IPS-20b (cell line): ENCODE results near the gene DNAL4.

Experiments used
- H3K27ac ChIP-seq: one replicate; pipeline ENCODE4 v1.5.1; 2013; ENCODE audit warnings: low read length
- H3K27me3 ChIP-seq: 2 replicates; pipeline ENCODE4 v1.6.1; 2013; ENCODE audit warnings: mild to moderate bottlenecking, low read length, inconsistent platforms; ENCODE audit not compliant: insufficient read depth
- H3K36me3 ChIP-seq: 2 replicates; pipeline ENCODE4 v1.6.1; 2013; ENCODE audit warnings: low read depth, mild to moderate bottlenecking, inconsistent platforms, low read length, moderate library complexity; ENCODE audit not compliant: insufficient read depth
- H3K4me1 ChIP-seq: 2 replicates; pipeline ENCODE4 v1.6.1; 2013; ENCODE audit warnings: mild to moderate bottlenecking, control low read depth, inconsistent platforms, low read length, moderate library complexity; ENCODE audit not compliant: insufficient read depth
- H3K4me3 ChIP-seq: 2 replicates; pipeline ENCODE4 v1.5.1; 2013; ENCODE audit warnings: mild to moderate bottlenecking, low read length, inconsistent platforms
- H3K9ac ChIP-seq: 2 replicates; pipeline ENCODE4 v1.6.1; 2013; ENCODE audit warnings: low read depth, mild to moderate bottlenecking, inconsistent platforms, low read length, moderate library complexity
- H3K9me3 ChIP-seq: 2 replicates; pipeline ENCODE4 v1.6.1; 2013; ENCODE audit warnings: mild to moderate bottlenecking, low read depth, low read length, inconsistent platforms; ENCODE audit not compliant: insufficient read depth

DNAL4 gene

GRCh38 chr22:38742176-38742942 lies 51.6 kb downstream of the DNAL4 start:
- no peak overlapping the region for H3K9ac ChIP-seq
- no peaks in the 10 kb centered on the region for H3K9me3 ChIP-seq
- no peaks in the 10 kb centered on the region for H3K27me3 ChIP-seq
- no peaks in the 10 kb centered on the region for H3K4me1 ChIP-seq
- peaks cover 28% of the 10 kb centered on the region for H3K36me3 ChIP-seq
- H3K4me3 ChIP-seq: no peak overlapping the region
- H3K27ac ChIP-seq: no peak overlapping the region

- Histone ChIP-seq H3K36me3 (peaks cover 29% of the 10 kb centered on the region), H3K27me3 (no peaks in the 10 kb centered on the region), H3K4me3 (no peak overlapping the region), H3K9me3 (no peaks in the 10 kb centered on the region), H3K27ac (no peak overlapping the region), H3K4me1 (no peaks in the 10 kb centered on the region), H3K9ac (no peak overlapping the region)
Measured at GRCh38 chr22:38741576-38741975, 52.4 kb downstream of the DNAL4 start.

DNA sequence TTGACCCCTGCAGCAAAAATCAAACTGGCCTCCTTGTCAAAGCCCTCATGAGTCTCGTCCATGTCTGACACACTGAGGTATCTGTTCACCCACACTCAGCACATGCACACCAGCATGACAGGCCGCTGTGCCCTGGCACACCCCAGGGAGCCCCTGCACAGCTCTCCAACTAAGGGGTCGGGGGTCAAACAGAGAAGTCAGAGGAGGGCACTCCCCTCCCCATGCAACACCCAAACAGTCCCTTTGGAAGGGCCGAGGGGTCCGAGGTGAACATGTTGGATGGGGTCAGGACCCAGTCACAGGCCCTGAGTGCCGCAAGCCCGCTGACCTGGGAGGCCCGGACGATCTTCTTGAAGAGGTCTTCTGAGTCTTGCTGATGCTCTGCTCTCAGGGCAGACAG lies 52.8 kb downstream of the DNAL4 start:
- Histone ChIP-seq H3K36me3 (peaks cover 30% of the 10 kb centered on the region), H3K27ac (no peak overlapping the region), H3K9ac (no peak overlapping the region), H3K9me3 (no peaks in the 10 kb centered on the region), H3K27me3 (no peaks in the 10 kb centered on the region), H3K4me1 (no peaks in the 10 kb centered on the region), H3K4me3 (no peak overlapping the region)

GRCh38 chr22:38740754-38741153 lies 53.2 kb downstream of the DNAL4 start:
- peaks cover 30% of the 10 kb centered on the region for H3K36me3 ChIP-seq
- H3K27ac ChIP-seq: no peak overlapping the region
- no peak overlapping the region for H3K4me3 ChIP-seq
- no peaks in the 10 kb centered on the region for H3K9me3 ChIP-seq
- no peaks in the 10 kb centered on the region for H3K4me1 ChIP-seq
- no peaks in the 10 kb centered on the region for H3K27me3 ChIP-seq
- no peak overlapping the region for H3K9ac ChIP-seq

DNA sequence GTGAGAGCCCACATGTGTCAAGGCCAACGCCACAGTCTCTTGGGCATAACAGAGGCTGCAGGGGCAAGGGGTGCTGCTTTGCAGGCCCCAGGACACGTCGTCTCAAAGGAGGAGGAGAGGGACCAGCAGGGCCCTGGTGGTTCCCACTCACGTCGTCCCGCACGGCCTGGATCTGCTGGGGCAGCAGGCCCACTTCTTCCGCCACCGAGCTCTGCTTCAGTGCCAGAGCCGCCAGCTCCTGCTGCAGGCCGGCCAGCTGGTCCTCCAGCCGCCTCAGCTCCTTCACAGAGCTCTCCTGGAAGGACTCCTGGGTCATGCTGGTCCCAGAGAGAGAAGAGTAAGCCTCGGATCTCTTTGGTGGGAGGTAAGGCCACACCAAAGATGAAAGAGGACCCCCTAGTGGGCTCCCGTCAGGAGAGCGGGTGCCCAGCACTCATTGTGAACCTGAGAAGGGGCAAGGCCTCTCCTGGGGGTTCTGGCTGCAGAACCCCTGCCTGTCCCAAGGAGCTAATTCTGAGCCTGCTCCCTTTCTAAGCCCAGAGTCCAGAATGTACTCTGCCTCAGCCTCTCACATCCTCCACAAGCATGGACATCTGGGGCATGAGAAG lies 53.7 kb downstream of the DNAL4 start:
- Histone ChIP-seq H3K9me3 (no peaks in the 10 kb centered on the region), H3K4me3 (no peak overlapping the region), H3K27ac (no peak overlapping the region), H3K4me1 (no peaks in the 10 kb centered on the region), H3K9ac (no peak overlapping the region), H3K27me3 (no peaks in the 10 kb centered on the region), H3K36me3 (peaks cover 28% of the 10 kb centered on the region)

DNA sequence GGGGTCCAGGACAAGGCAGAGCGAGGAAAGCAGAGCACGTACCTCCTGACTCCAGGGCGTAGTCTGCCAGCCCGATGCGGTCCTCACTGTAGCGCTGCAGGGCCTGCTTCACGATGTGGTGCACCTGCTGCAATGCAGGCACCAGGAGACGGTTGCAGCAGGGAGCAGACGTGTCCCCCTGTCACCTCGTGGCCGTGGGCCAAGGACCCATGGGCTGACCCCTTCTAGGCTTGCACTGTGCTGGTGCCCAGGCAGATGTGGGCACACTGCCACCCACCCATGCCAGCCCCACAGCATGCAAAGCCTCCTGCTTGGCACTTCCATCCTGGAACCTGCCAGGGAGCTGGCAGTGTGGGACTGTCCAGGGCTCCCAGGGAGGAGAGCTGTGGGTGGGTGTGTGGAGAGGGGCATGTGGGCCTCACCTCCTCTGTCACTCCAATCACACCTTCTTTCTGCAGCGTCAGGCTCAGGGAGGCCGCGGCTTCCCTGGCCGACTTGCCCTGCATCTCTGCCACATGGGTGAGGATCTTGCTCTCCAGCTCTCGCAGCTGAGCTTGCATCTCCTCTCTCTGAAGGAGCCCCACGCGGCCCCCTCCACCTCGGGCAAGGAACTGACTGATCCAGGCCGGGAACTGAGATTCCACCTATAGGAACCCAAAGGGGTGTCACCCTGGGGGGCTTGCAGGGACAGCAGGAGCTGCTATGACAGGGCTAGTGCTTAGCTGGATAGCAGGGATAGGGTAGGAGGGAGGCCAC lies 54.5 kb downstream of the DNAL4 start:
- no peak overlapping the region for H3K27ac ChIP-seq
- no peaks in the 10 kb centered on the region for H3K4me1 ChIP-seq
- peaks cover 28% of the 10 kb centered on the region for H3K36me3 ChIP-seq

GRCh38 chr22:38738475-38739070 lies 55.4 kb downstream of the DNAL4 start:
- H3K36me3 ChIP-seq: peaks cover 37% of the 10 kb centered on the region
- no peak overlapping the region for H3K4me3 ChIP-seq
- H3K9me3 ChIP-seq: no peaks in the 10 kb centered on the region
- no peaks in the 10 kb centered on the region for H3K27me3 ChIP-seq
- H3K27ac ChIP-seq: no peak overlapping the region
- no peaks in the 10 kb centered on the region for H3K4me1 ChIP-seq
- no peak overlapping the region for H3K9ac ChIP-seq

More for the DNA sequence above, 54.5 kb downstream of the DNAL4 start:
- Histone ChIP-seq H3K27me3 (no peaks in the 10 kb centered on the region), H3K9ac (no peak overlapping the region), H3K4me3 (no peak overlapping the region), H3K9me3 (no peaks in the 10 kb centered on the region)

DNA sequence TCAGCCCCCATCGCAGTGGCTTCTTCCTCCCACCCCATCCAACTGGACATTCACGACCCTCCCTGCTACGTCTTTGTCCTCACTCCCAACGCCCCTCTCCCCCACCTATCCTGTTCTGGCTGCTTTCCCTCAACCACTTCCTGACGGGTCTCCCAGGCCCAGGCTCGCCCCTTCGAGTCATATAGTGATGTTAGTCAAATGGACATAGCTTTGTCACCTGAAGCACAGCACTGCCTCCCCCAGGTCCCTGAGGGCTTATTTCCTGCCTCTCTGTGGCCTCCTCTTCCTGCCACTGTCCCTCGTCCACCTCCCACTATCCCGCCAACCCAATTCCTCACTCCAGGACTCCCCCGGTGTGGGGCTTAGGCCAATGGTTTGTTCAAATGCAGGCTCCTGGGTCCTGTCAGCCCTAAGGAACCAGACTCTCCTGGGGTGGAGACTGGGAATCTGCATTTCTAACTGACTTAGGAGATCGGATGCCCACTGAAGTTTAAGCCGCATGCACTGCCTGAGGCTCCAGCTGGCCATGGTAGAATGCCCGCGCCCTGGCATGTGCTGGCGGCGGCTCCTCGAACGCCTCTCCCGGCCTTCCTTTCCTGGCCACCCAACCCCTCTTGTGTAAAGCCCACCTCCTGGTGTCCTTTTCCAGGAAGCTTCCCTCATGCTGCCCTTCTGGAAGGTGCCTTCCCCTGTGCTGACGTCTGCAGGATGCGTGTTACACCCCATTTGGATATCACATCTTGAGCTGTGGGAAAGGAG lies 56.5 kb downstream of the DNAL4 start:
- no peaks in the 10 kb centered on the region for H3K9me3 ChIP-seq
- no peaks in the 10 kb centered on the region for H3K27me3 ChIP-seq
- peaks cover 44% of the 10 kb centered on the region for H3K36me3 ChIP-seq
- no peak overlapping the region for H3K4me3 ChIP-seq
- no peak overlapping the region for H3K27ac ChIP-seq
- H3K9ac ChIP-seq: no peak overlapping the region
- no peaks in the 10 kb centered on the region for H3K4me1 ChIP-seq

DNA sequence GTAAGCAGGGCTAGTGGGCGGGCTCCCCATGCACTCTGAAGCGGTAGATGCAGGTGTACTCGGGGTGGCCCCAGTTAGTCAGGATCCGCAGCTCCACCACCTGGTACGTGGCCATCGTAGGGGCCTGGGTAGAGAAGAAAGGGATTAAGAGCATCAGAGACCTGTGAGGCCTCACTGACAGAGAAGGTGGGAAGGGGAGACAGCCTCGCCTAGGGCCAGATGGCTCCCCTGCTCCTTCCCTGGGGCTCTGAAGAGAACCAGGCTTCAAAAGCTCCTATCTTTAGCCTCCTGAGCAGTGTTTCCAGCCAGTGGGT lies 57.7 kb downstream of the DNAL4 start:
- Histone ChIP-seq H3K9ac (no peak overlapping the region), H3K27me3 (no peaks in the 10 kb centered on the region), H3K4me1 (no peaks in the 10 kb centered on the region), H3K9me3 (no peaks in the 10 kb centered on the region), H3K27ac (no peak overlapping the region), H3K4me3 (no peak overlapping the region), H3K36me3 (peaks cover 49% of the 10 kb centered on the region)

- Histone ChIP-seq H3K9ac (no peak overlapping the region), H3K27me3 (no peaks in the 10 kb centered on the region), H3K4me1 (no peaks in the 10 kb centered on the region), H3K4me3 (no peak overlapping the region), H3K36me3 (peaks cover 49% of the 10 kb centered on the region), H3K27ac (no peak overlapping the region), H3K9me3 (no peaks in the 10 kb centered on the region)
Measured at GRCh38 chr22:38735465-38736256, 58.3 kb downstream of the DNAL4 start.

GRCh38 chr22:38735126-38735464 lies 58.8 kb downstream of the DNAL4 start:
- Histone ChIP-seq H3K9me3 (no peaks in the 10 kb centered on the region), H3K27me3 (no peaks in the 10 kb centered on the region), H3K9ac (no peak overlapping the region), H3K4me1 (no peaks in the 10 kb centered on the region), H3K4me3 (no peak overlapping the region), H3K27ac (no peak overlapping the region), H3K36me3 (peaks cover 52% of the 10 kb centered on the region)
